ENCODE data around the gene DLK2.
"Not testable (repeated sequence)": the region's sequence is repeated elsewhere in the genome, so short reads cannot be mapped to it uniquely, and the experiment has no call there.

Gene DLK2

GRCh38 chr6:43426928-43427405 lies 28.4 kb downstream of the DLK2 start:
- no peak for DNase-seq (ENCODE audit: low read depth)

- not testable (repeated sequence) for DNase-seq (ENCODE audit: low read depth)
Measured at GRCh38 chr6:43425083-43425482, 30.3 kb downstream of the DLK2 start.

GRCh38 chr6:43421831-43422230 lies 33.5 kb downstream of the DLK2 start:
- DNase-seq (ENCODE audit: low read depth), result no peak

GRCh38 chr6:43420012-43420709 lies 35.2 kb downstream of the DLK2 start:
- DNase-seq (ENCODE audit: low read depth), result no peak

GRCh38 chr6:43416935-43417334 lies 38.4 kb downstream of the DLK2 start:
- DNase-seq (ENCODE audit: low read depth), result no peak

- not testable (repeated sequence) for DNase-seq (ENCODE audit: low read depth)
Measured at GRCh38 chr6:43415275-43415674, 40.1 kb downstream of the DLK2 start.

GRCh38 chr6:43413002-43413401 lies 42.3 kb downstream of the DLK2 start:
- no peak for DNase-seq (ENCODE audit: low read depth)

- DNase-seq (ENCODE audit: low read depth), result no peak
Measured at GRCh38 chr6:43412541-43412940, 42.8 kb downstream of the DLK2 start.

GRCh38 chr6:43410776-43411175 lies 44.6 kb downstream of the DLK2 start:
- DNase-seq (ENCODE audit: low read depth), result not testable (repeated sequence)

GRCh38 chr6:43408259-43408658 lies 47.1 kb downstream of the DLK2 start:
- no peak for DNase-seq (ENCODE audit: low read depth)

- no peak for DNase-seq (ENCODE audit: low read depth)
Measured at GRCh38 chr6:43407296-43407695, 48.1 kb downstream of the DLK2 start.

GRCh38 chr6:43405354-43405753 lies 50.0 kb downstream of the DLK2 start:
- DNase-seq (ENCODE audit: low read depth), result no peak

GRCh38 chr6:43402820-43403219 lies 52.5 kb downstream of the DLK2 start:
- no peak for DNase-seq (ENCODE audit: low read depth)

- no peak for DNase-seq (ENCODE audit: low read depth)
Measured at GRCh38 chr6:43401730-43402129, 53.6 kb downstream of the DLK2 start.
